DND-41 (cell line): ENCODE results near the gene F13B.

Source experiments
- CTCF ChIP-seq: IDR thresholded peaks from 2 replicates; pipeline ENCODE4 v1.5.1; 2012; ENCODE audit warnings: borderline replicate concordance, low read length, moderate library complexity, mild to moderate bottlenecking; ENCODE audit not compliant: poor library complexity, severe bottlenecking; ENCODE audit errors: extremely low read depth
- EZH2 ChIP-seq: IDR thresholded peaks from 3 replicates; pipeline ENCODE4 v1.6.1; 2012; ENCODE audit warnings: borderline replicate concordance, low read depth, mild to moderate bottlenecking, moderate library complexity, low read length, inconsistent platforms; ENCODE audit not compliant: severe bottlenecking

GRCh38 chr1:197062692-197063091, 4.4 kb downstream of the F13B start:
- no peak for TF ChIP-seq CTCF
- TF ChIP-seq EZH2 = no peak
